ENCODE measurements around the gene CUL4A. TPM values are rescaled to one million over a fixed set of nuclear protein-coding genes. Genes with fewer than 3 reads are reported as not detected.

Gene CUL4A
- total RNA-seq, 1 donor from 2014 or later = 156 TPM

DNA sequence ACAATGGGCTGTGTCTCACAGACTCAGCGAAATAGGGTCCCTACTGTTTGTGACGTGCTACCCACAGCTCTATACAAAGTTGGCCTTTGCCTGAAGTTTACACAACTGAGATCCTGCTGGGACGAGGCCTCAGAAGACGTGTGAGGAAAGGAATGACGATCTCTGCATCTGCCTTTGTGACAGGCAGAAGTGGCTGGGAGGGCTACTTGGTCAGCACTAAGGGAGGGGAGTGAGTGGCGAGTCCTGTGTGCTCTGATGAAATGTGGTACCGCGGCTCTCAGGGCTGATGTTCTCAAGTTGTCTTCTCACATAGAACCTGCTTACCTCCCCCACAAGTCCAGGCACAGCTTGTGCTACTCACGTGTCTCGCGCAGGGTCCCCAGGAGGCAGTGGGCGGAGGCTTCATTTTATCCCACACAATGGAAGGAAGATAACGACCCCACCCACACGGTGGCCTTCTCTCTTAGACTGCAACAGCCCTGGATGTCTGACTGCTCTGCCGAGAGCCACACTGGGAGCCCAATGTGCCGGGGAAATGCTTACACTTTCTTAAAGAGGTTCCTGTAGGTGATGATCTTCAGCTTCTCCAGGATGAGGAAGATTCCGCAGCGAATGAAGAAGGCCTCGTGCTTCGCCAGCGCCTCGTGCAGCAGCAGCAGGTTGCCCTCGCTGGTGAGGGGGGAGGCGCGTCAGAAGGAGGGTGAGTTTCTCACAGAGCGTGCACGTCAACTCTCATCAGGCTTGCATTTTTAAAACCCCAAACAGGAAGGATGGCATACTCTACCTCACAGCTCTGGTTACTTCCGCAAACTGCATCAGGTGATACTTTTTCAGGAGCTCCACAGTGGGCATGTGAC lies 29.8 kb upstream of the CUL4A start:
- no peak for DNase-seq (ENCODE audit: low read depth)

- no peak for DNase-seq (ENCODE audit: low read depth)
These were observed 27.4 kb upstream of the CUL4A start for GRCh38 chr13:113182046-113182445.

DNA sequence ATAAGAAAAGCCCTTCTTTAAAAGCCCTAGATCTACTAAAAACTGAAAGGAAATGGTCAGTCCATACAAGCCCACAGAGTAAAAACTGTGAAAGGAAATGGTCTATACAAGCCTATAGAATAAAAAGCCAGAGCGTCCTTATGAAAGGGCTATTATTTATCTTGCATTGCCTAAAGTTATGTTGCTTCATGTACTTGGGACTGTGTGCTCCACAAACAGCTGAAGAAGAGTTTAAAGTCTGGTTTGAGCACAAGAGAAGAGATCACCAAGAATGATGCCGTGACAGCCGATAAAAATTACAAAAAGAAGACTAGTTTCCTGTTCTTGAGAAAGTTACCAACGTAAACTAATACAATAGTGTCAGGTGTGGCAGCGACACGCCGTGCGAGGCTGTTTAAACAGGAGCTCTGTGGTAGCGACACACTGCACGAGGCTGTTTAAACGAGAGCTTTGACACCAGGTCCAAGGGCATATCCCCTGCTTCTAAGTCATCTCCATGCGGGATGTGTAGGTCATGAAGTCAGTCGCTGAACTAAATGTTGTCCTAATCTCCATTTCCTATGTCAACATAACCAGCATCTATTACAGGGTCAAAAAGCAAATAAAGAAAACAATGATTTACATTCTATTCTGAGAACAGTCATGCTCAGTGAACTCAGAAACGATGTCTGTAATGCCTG lies 25.8 kb upstream of the CUL4A start:
- no peak for DNase-seq (ENCODE audit: low read depth)

DNA sequence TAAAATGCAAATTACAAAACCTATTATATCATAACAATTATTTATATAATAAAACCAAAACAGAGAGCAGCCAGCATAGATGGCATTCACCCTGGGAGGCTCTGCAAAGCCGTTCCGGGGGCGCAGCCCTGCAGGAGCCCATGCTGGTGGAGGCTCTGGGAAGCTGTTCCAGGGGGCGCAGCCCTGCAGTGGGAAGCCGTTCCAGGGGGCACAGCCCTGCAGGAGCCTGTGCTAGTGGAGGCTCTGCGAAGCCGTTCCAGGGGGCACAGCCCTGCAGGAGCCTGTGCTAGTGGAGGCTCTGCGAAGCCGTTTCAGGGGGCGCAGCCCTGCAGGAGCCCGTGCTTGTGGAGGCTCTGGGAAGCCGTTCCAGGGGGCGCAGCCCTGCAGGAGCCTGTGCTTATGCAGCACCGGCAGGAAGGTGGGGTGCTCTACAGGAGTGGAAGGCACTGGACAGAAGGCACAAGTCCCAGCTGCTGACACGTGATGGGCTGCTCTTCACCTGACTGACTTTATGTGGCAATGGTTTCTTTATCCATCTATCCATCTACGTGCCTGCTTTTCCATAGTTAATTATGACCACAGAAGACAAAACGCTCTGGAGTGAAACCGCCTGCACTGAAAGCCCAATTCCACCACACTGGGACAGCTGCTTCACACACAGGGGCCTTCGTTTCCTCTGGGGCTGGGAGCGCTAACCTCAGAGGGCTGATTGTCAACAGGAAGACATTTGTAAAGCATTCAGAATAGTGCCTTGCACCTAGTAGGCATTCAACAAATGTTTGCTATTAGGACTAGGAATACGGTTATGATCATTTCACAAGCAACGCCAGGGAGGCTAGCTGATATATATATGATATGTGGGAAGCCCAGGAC lies 24.6 kb upstream of the CUL4A start:
- DNase-seq (ENCODE audit: low read depth) = no peak

GRCh38 chr13:113186061-113186900 lies 23.1 kb upstream of the CUL4A start:
- DNase-seq (ENCODE audit: low read depth) = no peak

- peak; percentile 100 for DNase-seq (ENCODE audit: low read depth)
These were observed 22.1 kb upstream of the CUL4A start for GRCh38 chr13:113187263-113187669.

- DNase-seq (ENCODE audit: low read depth) = no peak
These were observed 21.3 kb upstream of the CUL4A start for GRCh38 chr13:113187883-113188665.

- no peak for DNase-seq (ENCODE audit: low read depth)
These were observed 19.2 kb upstream of the CUL4A start for GRCh38 chr13:113190181-113190580.

- DNase-seq (ENCODE audit: low read depth) = no peak
These were observed 17.1 kb upstream of the CUL4A start for GRCh38 chr13:113192279-113192678.

DNA sequence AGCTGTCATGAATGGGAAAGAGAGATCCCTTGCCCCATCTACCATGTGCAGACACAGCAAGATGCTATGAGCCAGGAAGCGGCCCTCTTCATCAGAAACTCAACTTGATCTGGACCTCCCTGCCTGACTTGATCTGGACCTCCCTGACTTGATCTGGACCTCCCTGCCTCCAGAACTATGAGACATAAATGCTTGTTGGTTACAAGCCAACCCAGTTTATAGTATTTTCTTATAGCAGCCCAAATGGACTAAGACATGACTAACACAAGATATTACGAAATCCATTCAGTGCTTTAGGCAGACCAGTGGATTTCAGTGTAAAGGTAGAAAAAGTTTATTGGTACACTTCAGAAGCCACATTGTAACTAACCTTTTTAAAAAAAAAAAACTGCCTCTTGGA lies 16.5 kb upstream of the CUL4A start:
- DNase-seq (ENCODE audit: low read depth) = peak; percentile 88

DNA sequence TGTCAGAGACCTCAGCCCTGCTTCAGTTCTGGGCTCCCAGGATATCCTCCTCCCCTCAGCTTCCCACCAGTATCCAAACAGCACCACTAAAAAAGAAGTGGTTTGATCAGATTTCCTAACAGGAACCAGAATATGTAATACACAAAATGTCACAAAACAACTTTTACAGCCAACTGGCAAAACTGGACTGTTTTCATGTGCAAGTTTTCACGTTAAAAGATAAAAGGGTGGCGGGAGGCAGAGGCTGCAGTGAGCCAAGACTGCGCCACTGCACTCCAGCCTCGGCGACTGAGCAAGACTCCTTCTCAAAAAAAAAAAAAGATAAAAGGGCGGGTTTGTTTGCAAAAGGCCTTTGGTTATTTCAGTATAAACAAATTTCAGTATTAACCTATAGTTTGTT lies 14.1 kb upstream of the CUL4A start:
- DNase-seq (ENCODE audit: low read depth) = no peak

DNA sequence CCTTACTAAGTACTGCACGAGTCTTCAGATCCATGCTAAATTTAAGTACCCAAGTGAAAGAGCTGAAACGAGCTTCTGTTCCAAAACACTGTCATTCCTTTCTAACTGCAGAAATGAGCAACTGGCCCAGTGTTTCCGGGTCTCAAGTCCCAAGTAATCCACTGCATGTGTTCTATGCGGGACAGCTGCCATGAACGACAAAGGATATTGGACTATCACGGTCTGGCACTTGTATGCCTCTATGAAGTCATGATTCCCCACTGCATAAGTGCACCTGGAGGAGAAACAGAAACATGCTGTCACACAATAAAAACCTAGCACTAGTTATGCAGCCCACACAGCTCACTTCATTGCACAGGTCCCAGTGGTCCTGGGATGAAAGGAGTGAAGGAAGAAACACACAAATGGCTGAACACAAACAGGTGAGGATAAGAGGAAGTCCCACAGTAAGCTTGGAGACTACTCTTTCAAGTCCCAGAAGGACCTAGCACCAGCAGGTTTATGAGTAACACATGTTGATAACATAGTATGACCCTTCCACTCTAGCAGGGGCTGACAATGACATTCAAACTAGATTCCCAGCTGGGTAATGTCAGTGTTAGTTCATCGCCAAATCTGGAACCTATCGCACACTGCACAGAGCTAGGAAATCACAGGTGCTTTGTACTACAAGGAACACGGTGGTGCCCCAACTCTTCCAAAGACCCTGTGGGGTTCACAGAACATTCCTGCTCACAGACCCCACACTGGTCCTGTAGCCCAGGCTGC lies 12.3 kb upstream of the CUL4A start:
- no peak for DNase-seq (ENCODE audit: low read depth)

- no peak for DNase-seq (ENCODE audit: low read depth)
These were observed 7.6 kb upstream of the CUL4A start for GRCh38 chr13:113201815-113202214.

GRCh38 chr13:113202912-113203311 lies 6.5 kb upstream of the CUL4A start:
- no peak for DNase-seq (ENCODE audit: low read depth)

GRCh38 chr13:113203507-113204377 lies 5.7 kb upstream of the CUL4A start:
- DNase-seq (ENCODE audit: low read depth) = no peak

GRCh38 chr13:113204378-113204734 lies 5.1 kb upstream of the CUL4A start:
- no peak for DNase-seq (ENCODE audit: low read depth)

GRCh38 chr13:113205428-113205931 lies 3.9 kb upstream of the CUL4A start:
- no peak for DNase-seq (ENCODE audit: low read depth)

GRCh38 chr13:113207460-113207859 lies 2.0 kb upstream of the CUL4A start:
- no peak for DNase-seq (ENCODE audit: low read depth)

Measured in renal cortical epithelial cell (primary cell).